Uterus (tissue), 2 donors: ENCODE measurements around the gene SLC16A3.

Experiments used
- POLR2A ChIP-seq, 2 donors: fragments of 450-650 bp; IDR thresholded peaks; one replicate each; pipeline ENCODE4 v1.6.1; 2016; ENCODE audit warnings: antibody characterized with exemption in 2 of 2, mild to moderate bottlenecking in 1 of 2, moderate library complexity in 1 of 2
- TF ChIP-seq, protein P1 (sequence below), 4 experiments: fragments of 200-600 bp in 2 of 4; fragments of 450-650 bp in 2 of 4; sonication (generic) in 2 of 4; IDR thresholded peaks; one replicate each; pipeline ENCODE4 v1.5.1; 2016 to 2019; ENCODE audit warnings: antibody characterized with exemption in 4 of 4, mild to moderate bottlenecking in 2 of 4, moderate library complexity in 1 of 4

DNA sequence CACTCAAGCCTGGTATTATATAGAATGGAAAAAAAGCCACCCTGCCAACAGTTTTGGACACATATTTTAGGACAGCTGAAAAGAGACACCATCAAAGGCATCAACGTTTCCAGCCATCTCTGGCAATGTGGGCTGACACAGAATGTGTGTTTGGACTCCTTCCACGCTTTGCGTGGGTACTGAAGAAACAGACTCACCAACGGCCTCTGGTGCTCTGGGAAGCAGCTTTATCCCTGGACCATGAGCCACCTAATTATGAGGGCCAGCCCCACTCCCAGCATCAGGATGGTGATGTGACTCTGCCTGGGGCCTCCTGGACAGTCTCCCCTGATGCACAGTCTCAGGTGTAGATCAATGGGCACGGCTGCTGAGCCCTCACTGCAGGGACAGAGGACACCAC is 44.1 kb upstream of the SLC16A3 start:
- TF ChIP-seq POLR2A (IDR thresholded peaks at IDR 0.05): no peak
- TF ChIP-seq, protein P1, sequence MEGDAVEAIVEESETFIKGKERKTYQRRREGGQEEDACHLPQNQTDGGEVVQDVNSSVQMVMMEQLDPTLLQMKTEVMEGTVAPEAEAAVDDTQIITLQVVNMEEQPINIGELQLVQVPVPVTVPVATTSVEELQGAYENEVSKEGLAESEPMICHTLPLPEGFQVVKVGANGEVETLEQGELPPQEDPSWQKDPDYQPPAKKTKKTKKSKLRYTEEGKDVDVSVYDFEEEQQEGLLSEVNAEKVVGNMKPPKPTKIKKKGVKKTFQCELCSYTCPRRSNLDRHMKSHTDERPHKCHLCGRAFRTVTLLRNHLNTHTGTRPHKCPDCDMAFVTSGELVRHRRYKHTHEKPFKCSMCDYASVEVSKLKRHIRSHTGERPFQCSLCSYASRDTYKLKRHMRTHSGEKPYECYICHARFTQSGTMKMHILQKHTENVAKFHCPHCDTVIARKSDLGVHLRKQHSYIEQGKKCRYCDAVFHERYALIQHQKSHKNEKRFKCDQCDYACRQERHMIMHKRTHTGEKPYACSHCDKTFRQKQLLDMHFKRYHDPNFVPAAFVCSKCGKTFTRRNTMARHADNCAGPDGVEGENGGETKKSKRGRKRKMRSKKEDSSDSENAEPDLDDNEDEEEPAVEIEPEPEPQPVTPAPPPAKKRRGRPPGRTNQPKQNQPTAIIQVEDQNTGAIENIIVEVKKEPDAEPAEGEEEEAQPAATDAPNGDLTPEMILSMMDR (IDR thresholded peaks at IDR 0.05): no peak
